Measurements from ENCODE around the gene PLCB1.
"Not testable (repeated sequence)": the region's sequence is repeated elsewhere in the genome, so short reads cannot be mapped to it uniquely, and the experiment has no call there.

PLCB1 gene

DNA sequence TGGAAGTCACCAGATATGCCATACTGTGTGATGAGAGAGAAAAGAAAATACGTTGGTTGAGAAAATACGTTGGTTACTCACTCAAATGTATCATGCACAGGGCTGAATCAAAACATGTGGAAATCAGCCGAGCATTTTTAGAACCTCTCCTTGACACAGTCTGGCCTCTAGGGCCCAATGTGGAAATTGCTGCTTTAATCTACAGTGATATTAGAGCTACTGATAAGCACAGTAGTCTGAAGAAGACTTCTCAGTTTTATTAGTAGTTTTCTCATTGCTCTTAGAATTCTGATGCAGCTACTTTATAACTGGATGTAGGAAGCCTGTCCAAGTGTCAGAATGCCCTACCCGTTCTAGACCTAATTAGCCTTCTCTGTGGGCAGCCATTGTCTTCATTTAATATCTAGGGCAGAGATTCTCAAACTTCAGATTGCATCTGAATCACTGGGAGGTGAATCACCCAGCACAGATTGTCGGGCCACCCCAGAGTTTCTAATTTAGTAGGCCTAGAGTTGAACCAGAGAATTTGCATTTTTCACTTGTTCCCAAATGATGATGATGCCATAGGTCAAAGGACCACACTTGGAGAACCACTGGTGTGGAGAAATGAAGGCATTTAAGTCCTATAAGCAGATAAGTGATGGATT, 229.1 kb downstream of the PLCB1 start:
- no peak overlapping the region for H3K27ac ChIP-seq
- DNase-seq (ENCODE audit: low read depth, low spot score), result no peak

DNA sequence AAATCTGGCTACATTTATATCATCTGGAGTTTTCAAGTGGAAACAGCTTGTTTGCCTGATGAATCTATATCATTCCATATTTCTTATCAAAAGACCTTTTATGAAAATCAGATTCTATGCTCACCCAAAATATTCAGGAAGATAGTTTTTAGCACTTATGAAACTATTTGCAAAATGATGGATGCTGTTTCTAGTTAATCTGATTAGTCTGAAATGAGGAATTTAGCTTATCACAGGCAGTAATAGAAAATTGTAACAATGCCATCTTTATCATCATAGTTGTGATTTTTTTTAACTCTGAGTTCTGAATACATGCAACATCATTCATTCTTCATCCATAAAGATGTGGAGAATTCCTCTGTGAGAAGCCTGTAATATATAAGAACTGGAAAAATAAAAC, 229.7 kb downstream of the PLCB1 start:
- H3K27ac ChIP-seq, result no peak overlapping the region
- DNase-seq (ENCODE audit: low read depth, low spot score), result no peak

DNA sequence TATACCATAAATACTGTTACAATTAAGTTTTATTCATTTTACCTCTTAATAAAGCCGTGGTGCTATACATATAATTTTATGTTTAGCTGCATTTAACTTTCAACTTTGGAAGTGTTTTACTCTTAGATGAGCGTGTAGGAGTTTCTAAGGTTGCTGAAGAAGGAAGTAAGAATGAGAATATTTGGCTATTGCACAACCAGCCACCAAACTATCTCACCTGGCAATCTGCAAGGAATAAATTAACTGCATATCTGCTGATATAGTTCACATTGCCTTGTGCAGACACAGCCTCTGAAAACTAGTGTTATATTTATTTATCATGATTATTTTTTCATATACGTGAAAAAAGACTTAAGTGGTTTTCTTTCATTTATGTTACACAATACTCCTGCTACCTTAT, 230.4 kb downstream of the PLCB1 start:
- no peak overlapping the region for H3K27ac ChIP-seq
- DNase-seq (ENCODE audit: low read depth, low spot score), result no peak

DNA sequence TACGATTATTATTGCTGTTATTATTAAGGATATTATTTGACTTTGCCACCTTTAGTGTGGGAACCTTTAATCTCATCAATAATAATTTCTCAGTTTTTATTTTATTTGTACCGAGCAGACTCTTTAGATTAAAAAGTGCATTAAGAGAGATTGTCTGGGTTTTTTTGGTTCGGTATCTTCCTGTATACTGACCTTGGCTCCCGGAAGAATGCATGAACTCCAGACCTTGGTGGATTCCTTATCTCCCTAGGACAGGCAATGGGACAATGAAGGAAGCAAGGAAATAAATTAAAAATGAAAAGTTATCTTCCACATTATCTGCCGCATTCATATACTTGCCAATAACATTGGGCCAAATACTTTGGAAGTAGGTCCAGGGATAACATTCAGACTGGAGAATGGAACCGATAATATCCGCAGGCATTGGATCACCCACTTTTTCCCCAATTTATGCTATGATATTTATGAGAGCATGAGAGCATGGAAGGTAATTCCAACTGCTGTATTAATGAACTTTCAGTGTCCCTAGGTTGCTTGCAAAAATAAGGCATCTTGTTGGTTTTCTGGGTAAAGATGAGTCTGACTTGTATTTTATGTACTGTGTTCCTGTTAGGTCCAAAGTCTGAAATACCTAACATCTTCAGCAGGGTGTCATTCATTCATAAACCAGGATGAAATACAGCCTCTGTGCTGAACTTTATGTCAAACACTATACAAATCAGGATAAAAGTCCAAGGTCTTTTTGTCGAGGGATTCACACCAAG, 232.1 kb downstream of the PLCB1 start:
- DNase-seq (ENCODE audit: low read depth, low spot score), result no peak

DNA sequence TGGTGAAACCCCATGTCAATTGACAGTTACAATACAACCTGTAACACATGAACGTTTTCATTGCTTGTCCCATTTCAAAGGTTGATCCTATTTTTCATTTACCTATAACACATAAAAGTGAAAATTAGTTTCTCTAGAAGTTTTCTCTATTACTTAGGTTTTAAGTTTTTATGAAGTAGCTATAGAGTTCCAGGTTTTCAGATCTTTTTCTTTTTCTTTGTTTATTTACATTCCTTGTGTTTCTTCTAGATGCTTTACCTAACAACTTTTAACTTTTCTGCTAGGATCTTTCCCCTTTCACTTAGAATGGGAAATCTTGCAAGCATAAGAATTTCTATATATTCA, 232.6 kb downstream of the PLCB1 start:
- H3K27ac ChIP-seq, result no peak overlapping the region
- DNase-seq (ENCODE audit: low read depth, low spot score), result no peak

More for the DNA sequence above, 232.1 kb downstream of the PLCB1 start:
- H3K27ac ChIP-seq, result no peak overlapping the region

DNA sequence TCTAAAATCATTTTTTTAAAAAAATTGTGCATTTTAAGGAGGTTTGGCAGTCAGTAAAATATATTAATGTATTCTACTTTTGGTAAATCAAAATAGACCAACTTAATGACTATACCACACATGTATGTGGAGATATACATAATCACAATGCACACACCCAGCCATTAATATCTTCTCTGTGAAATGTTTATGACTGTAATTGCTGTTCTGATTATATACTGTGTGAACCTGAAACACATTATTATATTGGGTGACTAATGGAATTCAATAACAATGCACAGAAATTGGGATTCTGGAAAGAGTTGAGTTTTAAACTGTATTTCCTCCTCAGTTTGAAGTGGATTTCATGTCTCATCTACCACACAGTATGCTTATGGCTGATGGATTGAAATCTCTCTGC, 233.6 kb downstream of the PLCB1 start:
- DNase-seq (ENCODE audit: low read depth, low spot score), result no peak

DNA sequence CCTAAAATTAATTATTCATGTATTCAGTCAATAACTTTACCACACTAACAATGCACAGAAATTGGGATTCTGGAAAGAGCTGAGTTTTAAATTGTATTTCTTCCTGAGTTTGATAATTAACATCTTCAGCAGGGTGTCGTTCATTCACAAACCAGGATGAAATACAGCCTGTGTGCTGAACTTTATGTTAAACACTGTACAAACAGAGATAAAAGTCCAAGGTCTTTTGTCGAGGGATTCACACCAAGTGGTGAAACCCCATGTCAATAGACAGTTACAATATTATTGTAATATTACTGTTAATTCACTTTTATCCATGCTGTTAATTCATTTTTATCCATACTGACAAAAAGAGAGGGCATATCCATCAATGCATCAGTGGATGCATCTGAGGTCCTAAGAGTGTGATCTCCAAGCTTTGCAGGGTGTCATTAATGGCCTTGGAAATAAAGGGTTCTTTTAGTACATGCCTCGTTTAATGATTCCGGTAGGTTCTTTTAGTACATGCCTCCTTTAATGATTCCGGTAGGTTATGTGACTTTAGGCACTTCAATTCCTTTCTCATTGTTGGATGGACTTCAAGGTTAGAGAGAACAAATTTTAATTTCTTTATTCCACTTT, 234.3 kb downstream of the PLCB1 start:
- no peak overlapping the region for H3K27ac ChIP-seq
- no peak for DNase-seq (ENCODE audit: low read depth, low spot score)

More for the DNA sequence above, 233.6 kb downstream of the PLCB1 start:
- H3K27ac ChIP-seq, result no peak overlapping the region

DNA sequence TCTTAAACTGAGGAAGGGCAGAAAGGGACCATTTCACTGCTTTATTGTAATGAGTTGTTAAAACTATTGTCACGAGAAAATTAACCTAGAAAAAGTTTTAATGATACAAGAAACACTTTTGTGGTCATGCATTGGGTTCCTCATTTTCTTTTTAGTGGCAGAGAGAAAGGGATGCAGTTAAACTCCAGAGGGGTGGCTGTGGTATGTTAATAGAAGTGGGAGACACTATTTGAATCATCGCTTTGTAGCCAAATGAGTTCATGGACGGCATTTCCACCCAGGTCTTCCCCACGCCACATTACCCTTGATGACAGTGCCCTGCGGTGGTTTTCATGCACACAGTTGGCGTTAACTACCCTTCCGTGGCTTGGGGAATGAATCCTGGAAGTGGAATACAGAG, 235.6 kb downstream of the PLCB1 start:
- no peak for DNase-seq (ENCODE audit: low read depth, low spot score)
- H3K27ac ChIP-seq, result no peak overlapping the region

DNA sequence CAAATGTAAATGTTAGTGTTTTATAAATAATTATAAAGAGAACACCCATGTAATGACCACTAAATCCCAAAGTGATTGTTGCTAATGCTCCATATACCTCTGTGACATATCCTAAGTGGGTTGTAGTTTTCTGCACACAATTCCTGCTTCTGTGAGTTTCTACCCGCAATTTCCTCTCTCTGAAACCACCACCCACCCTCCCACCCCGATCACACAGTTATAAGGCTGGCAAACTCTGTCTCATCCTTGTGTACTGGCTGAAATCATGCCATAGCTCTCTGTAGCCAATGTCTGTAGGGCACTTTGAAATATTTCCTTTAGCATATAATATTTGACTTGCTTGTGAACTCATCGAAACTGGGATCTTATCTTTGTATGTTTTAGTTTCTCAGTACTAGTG, 236.6 kb downstream of the PLCB1 start:
- H3K27ac ChIP-seq, result no peak overlapping the region
- no peak for DNase-seq (ENCODE audit: low read depth, low spot score)

DNA sequence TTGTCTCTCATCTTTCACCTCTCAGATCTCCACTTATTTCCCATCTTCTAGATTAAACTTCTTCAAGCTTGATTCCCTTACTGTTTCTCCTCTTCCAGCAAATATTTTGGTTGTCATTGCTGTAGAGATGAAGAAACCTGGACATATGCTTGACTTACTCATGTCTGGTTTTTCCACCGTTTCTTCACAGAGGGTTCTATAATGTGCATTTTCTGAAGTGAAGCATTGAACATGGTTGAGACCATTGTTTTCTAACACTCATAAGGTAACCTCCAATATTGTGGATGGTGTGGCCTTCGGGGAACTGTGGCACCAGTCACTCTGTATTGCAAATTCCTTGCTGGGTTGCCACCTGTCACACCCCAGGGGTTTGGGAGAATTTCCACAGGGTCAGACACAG, 237.2 kb downstream of the PLCB1 start:
- no peak for DNase-seq (ENCODE audit: low read depth, low spot score)
- H3K27ac ChIP-seq, result no peak overlapping the region

DNA sequence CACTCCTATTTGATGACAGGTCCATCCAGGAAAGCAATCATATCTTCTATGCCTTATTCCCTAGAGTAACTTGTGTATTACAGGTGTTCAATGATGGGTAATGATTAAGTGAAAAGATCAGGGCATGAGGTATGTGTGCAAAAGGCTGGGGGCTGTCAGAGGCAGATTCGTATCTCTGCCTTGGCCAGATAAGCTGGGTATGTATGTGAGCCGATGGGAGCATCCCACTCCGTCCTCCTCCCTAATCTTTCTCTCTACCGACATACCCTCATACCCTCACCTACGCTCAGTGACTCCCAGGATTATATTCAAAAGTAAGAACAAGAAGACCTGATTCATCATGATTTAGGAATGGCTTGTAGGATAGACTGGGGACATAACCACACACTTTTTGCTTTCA, 238.7 kb downstream of the PLCB1 start:
- no peak for DNase-seq (ENCODE audit: low read depth, low spot score)
- no peak overlapping the region for H3K27ac ChIP-seq

DNA sequence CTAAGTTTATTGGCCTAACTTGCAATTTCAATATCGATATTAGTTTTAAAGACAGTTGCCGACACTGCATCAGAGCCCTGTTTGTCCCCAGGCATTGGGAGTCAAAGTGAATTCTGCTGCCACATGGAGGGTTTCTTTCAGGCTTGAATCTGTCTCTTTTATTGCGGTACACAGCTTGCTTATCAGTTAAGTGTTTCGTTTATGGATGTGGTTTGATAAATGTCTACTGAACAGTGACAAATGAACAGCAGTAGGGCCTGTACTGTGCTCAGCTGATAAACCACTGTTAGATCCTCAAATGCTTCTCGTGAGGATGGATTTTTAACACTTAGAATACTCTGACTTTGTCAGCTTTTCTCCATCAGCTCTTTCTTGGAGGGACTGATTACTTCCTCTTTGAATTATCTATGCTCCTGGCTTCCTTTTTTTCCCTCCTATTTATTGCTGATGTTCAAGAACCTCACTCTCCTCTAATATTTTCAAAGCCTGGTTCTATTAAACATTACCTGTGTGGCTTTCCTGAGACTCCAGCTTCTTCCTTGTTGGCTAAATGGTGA, 240.8 kb downstream of the PLCB1 start:
- DNase-seq (ENCODE audit: low read depth, low spot score), result no peak
- H3K27ac ChIP-seq, result no peak overlapping the region

DNA sequence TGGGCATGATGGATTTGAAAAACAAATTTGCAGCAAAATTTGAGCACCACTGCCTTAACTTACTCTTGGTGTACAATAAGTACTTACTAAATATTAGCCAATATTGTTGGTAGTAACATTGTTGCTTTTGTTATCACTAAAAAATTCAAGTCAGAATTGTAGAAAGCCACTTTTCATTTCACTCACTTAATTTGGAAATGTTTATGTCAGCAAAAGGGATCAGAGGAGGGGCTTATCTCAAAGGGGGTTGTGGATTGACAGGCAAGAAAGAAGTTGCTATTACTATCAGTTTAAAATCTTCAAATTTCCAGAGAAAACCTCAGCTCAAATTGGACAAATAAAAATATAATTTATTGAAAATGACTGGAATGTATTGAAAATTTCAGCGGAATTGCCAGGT, 241.5 kb downstream of the PLCB1 start:
- no peak for DNase-seq (ENCODE audit: low read depth, low spot score)
- no peak overlapping the region for H3K27ac ChIP-seq

DNA sequence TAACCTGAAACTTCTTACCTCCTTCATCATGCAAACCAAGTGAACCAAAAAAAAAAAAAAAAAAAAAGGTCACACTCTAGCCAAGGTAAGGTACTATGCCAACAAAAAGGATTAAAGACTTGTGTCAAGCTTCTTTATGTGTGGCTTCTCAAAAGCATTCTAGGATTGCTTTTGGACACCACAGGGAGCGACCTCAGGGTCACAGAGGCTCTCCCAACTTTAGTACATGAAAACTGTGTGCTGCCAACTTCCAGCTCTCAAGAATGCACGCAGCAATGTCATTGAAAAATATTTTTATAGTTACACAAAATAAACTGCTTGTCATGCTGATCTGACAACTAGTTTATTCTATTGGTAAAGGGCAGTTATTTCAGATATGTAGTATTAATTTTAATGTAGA, 243.8 kb downstream of the PLCB1 start:
- H3K27ac ChIP-seq, result no peak overlapping the region
- no peak for DNase-seq (ENCODE audit: low read depth, low spot score)

DNA sequence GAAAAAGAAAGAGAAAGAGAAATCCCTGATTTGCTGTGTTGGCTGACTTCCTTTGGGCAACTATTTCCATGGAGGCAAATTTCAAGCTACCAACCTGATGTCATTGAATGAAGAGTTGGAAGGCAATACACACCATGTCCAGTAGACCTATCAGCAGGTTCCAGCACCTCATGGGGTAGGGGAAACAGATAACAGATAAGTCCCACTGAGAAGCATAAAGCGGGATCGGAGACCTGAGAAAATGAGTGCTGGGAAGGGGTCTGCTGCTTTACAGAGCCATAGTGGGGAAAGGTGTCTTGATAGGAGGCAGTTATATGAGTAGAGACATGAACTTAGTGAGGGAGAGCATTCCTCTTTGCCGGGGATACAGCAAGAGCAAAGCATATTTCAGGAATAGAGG, 244.9 kb downstream of the PLCB1 start:
- no peak overlapping the region for H3K27ac ChIP-seq
- no peak for DNase-seq (ENCODE audit: low read depth, low spot score)

DNA sequence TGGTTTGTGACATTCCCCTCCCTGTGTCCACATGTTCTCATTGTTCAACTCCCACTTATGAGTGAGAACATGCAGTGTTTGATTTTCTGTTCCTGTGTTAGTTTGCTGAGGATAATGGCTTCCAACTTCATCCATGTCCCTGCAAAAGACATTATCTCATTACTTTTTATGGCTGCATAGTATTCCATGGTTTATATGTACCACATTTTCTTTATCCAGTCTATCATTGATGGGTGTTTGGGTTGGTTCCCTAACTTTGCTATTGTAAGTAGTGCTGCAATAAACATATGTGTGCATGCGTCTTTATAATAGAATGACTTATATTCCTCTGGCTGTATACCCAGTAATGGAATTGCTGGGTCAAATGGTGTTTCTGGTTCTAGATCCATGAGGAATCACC, 247.1 kb downstream of the PLCB1 start:
- not testable (repeated sequence) for H3K27ac ChIP-seq; DNase-seq (ENCODE audit: low read depth, low spot score)

DNA sequence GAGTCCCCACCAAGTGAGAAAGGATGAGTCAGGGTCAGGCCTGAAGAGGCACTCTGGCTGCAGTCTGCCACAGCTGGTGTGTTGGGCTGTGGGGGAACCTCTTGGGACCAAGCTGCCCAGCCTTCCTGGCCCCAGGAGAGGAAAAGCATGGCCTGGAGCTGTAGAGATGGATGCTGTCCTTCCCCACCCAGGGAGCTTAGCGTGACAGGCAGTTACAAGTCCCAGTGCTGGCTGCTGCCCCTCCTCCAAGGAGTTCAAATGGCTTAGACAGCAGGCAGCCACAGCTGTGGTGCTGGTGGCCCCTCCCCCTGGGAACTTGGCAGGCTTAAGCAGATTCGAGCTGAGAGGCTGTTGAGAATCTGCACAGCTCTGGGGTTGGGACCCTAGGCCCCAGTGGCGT, 253.2 kb downstream of the PLCB1 start:
- no peak overlapping the region for H3K27ac ChIP-seq
- no peak for DNase-seq (ENCODE audit: low read depth, low spot score)

DNA sequence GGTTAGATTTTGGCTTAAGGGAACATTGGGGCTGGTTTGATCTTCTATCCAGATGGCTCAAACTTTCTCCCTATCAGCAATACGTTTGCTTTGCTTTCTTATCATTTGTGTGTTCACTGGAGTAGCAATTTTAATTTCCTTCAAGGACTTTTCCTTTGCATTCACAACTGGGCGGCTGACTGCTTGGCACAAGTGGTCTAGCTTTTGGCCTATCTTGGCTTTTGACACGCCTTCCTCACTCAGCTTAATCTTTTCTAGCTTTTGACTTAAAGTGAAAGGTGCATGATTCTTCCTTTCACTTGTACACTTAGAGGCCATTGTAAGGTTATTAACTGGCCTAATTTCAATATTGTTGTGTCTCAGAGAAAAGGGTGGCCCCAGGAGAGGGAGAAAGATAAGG, 254.9 kb downstream of the PLCB1 start:
- DNase-seq (ENCODE audit: low read depth, low spot score), result no peak
- no peak overlapping the region for H3K27ac ChIP-seq

DNA sequence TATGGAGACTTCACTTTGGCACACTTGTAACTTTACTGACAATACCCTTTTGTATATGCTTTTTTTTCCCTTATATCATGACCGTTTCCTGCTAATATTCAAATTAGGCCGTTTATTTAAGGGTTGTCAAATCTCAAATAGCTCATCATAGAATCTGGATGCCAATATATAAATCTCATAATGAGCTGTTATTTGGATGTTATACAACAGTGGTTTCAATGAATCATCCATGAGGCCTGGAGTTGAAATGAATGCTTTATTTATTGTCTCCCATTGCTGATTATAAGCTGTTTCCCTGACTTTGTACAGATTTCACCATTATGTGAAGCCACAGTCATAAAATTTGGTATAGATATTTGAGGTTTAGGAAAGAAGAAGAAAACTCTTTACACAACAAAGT, 256.1 kb downstream of the PLCB1 start:
- H3K27ac ChIP-seq, result no peak overlapping the region
- no peak for DNase-seq (ENCODE audit: low read depth, low spot score)

DNA sequence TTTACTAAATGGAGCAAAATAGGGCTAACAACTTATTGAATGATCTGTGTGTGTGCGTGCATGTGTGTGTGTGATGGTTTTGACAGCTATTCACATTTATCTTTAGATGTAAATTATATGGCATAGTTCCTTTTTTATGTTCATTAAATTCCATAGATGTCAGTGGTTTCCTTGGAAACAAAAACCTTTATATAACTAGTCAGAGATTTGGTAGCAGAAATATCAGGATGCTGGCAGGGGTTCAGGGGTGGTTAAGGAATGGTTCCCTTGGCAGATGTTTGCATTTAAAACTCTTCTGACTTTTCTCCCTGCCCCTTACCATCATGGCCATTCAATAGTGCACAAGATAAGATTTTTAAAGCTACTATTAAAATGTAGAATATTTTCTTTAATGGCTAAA, 256.6 kb downstream of the PLCB1 start:
- no peak for DNase-seq (ENCODE audit: low read depth, low spot score)
- H3K27ac ChIP-seq, result no peak overlapping the region

DNA sequence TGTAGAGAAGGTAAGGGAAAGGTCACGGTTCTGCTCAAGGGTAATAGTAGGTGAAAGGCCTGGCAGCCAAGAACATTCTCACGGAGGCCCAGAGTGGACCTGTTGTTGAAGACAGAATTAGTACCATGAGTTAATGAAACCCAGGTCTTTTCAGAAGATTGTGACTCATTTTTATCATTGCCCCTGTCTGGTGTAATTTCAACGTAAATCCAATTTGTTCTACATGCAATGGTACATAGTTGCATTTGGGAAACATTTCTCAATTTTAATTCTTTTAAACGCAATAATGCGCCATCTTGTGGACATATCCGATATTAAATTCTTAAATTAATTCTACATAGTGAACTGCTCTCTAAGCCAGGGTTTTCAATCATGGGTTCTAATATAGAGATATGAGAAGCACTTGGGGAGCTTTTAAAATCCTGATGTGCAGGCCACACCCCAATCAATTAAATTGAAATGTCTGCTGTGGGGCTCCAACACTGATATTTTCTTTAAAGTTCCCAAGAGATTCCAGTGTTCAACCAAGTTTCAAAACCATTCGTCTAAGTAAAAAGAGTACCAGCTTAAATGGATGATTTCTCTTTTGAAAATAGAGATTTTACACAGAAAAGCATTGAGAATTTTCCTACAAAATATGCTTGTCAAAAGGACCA, 257.4 kb downstream of the PLCB1 start:
- no peak overlapping the region for H3K27ac ChIP-seq

More for the DNA sequence above, 257.4 kb downstream of the PLCB1 start:
- DNase-seq (ENCODE audit: low read depth, low spot score), result no peak
